Heart left ventricle (tissue), 16 donors: ENCODE measurements around the gene MAP3K4. TPM values are rescaled to one million over a fixed set of nuclear protein-coding genes. Genes with fewer than 3 reads are reported as not detected.

Experiments
- ATAC-seq, 4 donors: fragments of 200-7000 bp; cut with Tn5 transposase; one replicate each; pipeline ENCODE4 v1.9.1; 2020 to 2022; ENCODE audit warnings: moderate library complexity in 4 of 4, mild to moderate bottlenecking in 3 of 4, moderate number of reproducible peaks in 1 of 4
- DNase-seq, 5 donors: peaks; one replicate each; pipeline ENCODE4 v3.0.0-alpha.2; 2020
- H3K27ac ChIP-seq, 12 donors: fragments of 200-600 bp; sonication (generic) in 4 of 12; one replicate each; pipeline versions ENCODE4 v1.5.0 to v1.8.0; 2016 to 2022; ENCODE audit warnings: mild to moderate bottlenecking in 2 of 12
- H3K27me3 ChIP-seq, 9 donors: fragments of 200-600 bp; sonication (generic) in 2 of 9; one replicate each; pipeline versions ENCODE4 v1.5.1 to v1.8.0; 2016 to 2022; ENCODE audit warnings: mild to moderate bottlenecking in 3 of 9
- H3K36me3 ChIP-seq, 9 donors: fragments of 200-600 bp; sonication (generic) in 2 of 9; one replicate each; pipeline versions ENCODE4 v1.5.0 to v1.8.0; 2018 to 2022; ENCODE audit warnings: mild to moderate bottlenecking in 2 of 9
- H3K4me1 ChIP-seq, 12 donors: fragments of 200-600 bp; sonication (generic) in 4 of 12; one replicate each; pipeline versions ENCODE4 v1.5.0 to v1.8.0; 2016 to 2022; ENCODE audit warnings: mild to moderate bottlenecking in 3 of 12
- H3K4me3 ChIP-seq, 12 donors: fragments of 200-600 bp; sonication (generic) in 4 of 12; one replicate each; pipeline versions ENCODE4 v1.5.0 to v1.8.0; 2017 to 2022; ENCODE audit warnings: mild to moderate bottlenecking in 9 of 12, moderate library complexity in 4 of 12
- H3K9me3 ChIP-seq, 12 donors: fragments of 200-600 bp; sonication (generic) in 4 of 12; one replicate each; pipeline versions ENCODE4 v1.5.0 to v1.8.0; 2016 to 2022; ENCODE audit warnings: mild to moderate bottlenecking in 1 of 12
- CTCF ChIP-seq, 12 donors: fragments of 200-600 bp; sonication (generic) in 4 of 12; IDR thresholded peaks; one replicate each; pipeline versions ENCODE4 v1.5.0 to v1.8.0; 2018 to 2022; ENCODE audit warnings: antibody characterized with exemption in 12 of 12, mild to moderate bottlenecking in 5 of 12
- POLR2A ChIP-seq, 2 donors: fragments of 450-650 bp; IDR thresholded peaks; one replicate each; pipeline ENCODE4 v1.6.1; 2017; ENCODE audit warnings: antibody characterized with exemption in 2 of 2, mild to moderate bottlenecking in 2 of 2, moderate library complexity in 2 of 2
- WGBS, 4 donors: extraction: QIAGEN DNeasy Blood & Tissue Kit in 2 of 4; methylation state at CpG; one replicate each; pipeline versions ENCODE4 v1.1.5 to v1.1.7; 2013 to 2018; 5-methylcytosine and 5-hydroxymethylcytosine counted together
- intact Hi-C, 10 donors: fragments of 100-400 bp; cut with DNase I; formaldehyde crosslinking; loops; one replicate each; pipeline versions ENCODE4 v1.11.1 to v1.14.2; 2022
- polyA plus RNA-seq, 2 donors: library from polyadenylated mRNA; stranded (reverse); fragments of 200-250 nt; gene quantifications; one replicate each; pipeline ENCODE4 v1.2.3, GENCODE V29; 2013
- total RNA-seq, 9 donors: library from RNA; depleted of rRNA in 2 of 9; stranded (reverse); fragments of >200 nt in 2 of 9; fragmentation: NEBNext Ultra II Directional in 3 of 9; extraction: Animal tissue kit (Norgen Biotek cat#: 25700) in 3 of 9; gene quantifications; one replicate each; pipeline versions ENCODE4 v1.1.0 to v1.2.4, GENCODE V29; 2016 to 2023
- donor health status: ischemic (EF 13 %, LVEDD 7.1; RV severe dilation, severe dysfunction).
- donor health status: healthy with polysubstance abuse.
- donor health status: DM: no; HTN: yes; CAD: no.
- donor health status: DM: no; HTN: no; CAD: no.
- donor health status: ischemic (EF 25% LVEDD 6.9; RV normal size, moderate dysfunction).
- donor health status: ischemic (EF 25% LVEDD 5.7; RV mildly dilated, moderate dysfunction).
- donor health status: healthy.
- donor health status: DM: yes; HTN: yes; CAD: no.
- donor health status: ischemic (EF 35%, LVEDD 5.7; RV mildly dilated, moderate dysfunction).
- donor health status: nonischemic (EF 11% LVEDD 7.7; RV severe dilation, severe dysfunction).
- donor health status: DM: yes; HTN: yes; CAD: no.
- donor health status: PGD.
- donor health status: ischemic (EF 29% LVEDD 5.4; RV normal size, mild dysfunction).
- donor health status: nonischemic (EF 23%, LVEDD 6.1; RV moderate dilation, normal function).

Gene MAP3K4
- total and polyA plus RNA-seq, 11 donors: 9.2 to 39.1 (median 28.4) TPM

GRCh38 chr6:161135695-161136591, 144.4 kb downstream of the MAP3K4 start:
- Histone ChIP-seq H3K36me3 (peaks cover 0 to 39% (median 17%) of the 10 kb centered on the region in 9 donors), H3K4me1 (peaks cover 0 to 17% (median 0%) of the 10 kb centered on the region in 12 donors), H3K9me3 (no peaks in the 10 kb centered on the region), H3K27me3 (no peaks in the 10 kb centered on the region), H3K27ac (no peak overlapping the region), H3K4me3 (no peak overlapping the region)
- WGBS, 4 donors: 86 to 87% (median 86%) methylated on average over 23 of the region's 23 CpGs
- TF ChIP-seq POLR2A (IDR thresholded peaks at IDR 0.05) (no peak), CTCF (IDR thresholded peaks at IDR 0.05) (no peak)
- DNase-seq (no peak), ATAC-seq (no peak)
- intact Hi-C loops: no loop called here

DNA sequence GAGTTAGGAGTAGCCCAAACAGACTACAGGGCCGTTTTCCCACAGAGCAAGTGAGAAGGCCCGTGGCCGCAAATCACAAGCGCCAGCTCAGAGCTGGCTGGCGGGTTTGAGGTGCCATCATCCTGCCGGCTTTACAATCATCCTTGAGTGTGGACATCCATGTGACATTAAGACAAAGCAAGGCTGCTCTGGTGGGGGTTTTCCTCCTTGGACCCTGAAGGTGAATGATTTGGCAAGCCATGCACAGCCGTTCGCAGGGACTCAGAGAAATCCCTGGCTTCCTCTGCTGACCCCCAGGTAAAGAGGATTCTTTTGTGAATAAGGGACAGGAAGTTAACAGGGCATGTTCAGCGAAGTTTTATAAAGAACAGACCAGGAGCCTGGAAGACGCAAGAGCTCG, 145.1 kb downstream of the MAP3K4 start:
- TF ChIP-seq CTCF (IDR thresholded peaks at IDR 0.05): no peak
- no peak for TF ChIP-seq POLR2A (IDR thresholded peaks at IDR 0.05)
- Histone ChIP-seq H3K4me1 (peaks cover 0 to 10% (median 0%) of the 10 kb centered on the region in 12 donors), H3K27me3 (no peaks in the 10 kb centered on the region), H3K27ac (no peak overlapping the region), H3K4me3 (no peak overlapping the region), H3K36me3 (peaks cover 0 to 39% (median 17%) of the 10 kb centered on the region in 9 donors), H3K9me3 (no peaks in the 10 kb centered on the region)
- intact Hi-C loops: no loop called here
- ATAC-seq (no peak), DNase-seq (no peak)
- 91 to 96% (median 93%) methylated on average over 11 of the region's 11 CpGs for WGBS, 4 donors

GRCh38 chr6:161137320-161137719, 145.8 kb downstream of the MAP3K4 start:
- Histone ChIP-seq H3K27me3 (no peaks in the 10 kb centered on the region), H3K27ac (no peak overlapping the region), H3K4me3 (no peak overlapping the region), H3K4me1 (peaks cover 0 to 10% (median 0%) of the 10 kb centered on the region in 12 donors), H3K36me3 (peaks cover 0 to 35% (median 15%) of the 10 kb centered on the region in 9 donors), H3K9me3 (no peaks in the 10 kb centered on the region)
- intact Hi-C loops: no loop called here
- TF ChIP-seq POLR2A (IDR thresholded peaks at IDR 0.05) (no peak), CTCF (IDR thresholded peaks at IDR 0.05) (no peak)
- WGBS, 4 donors: 96 to 97% (median 96%) methylated on average over 11 of the region's 11 CpGs
- DNase-seq (no peak), ATAC-seq (no peak)

GRCh38 chr6:161137839-161138542, 146.4 kb downstream of the MAP3K4 start:
- intact Hi-C loops: no loop called here
- WGBS, 4 donors: 92 to 97% (median 96%) methylated on average over 12 of the region's 12 CpGs
- no peak overlapping the region for H3K27ac ChIP-seq
- DNase-seq (no peak), ATAC-seq (no peak)
- peaks cover 0 to 10% (median 0%) of the 10 kb centered on the region in 12 donors for H3K4me1 ChIP-seq
- TF ChIP-seq POLR2A (IDR thresholded peaks at IDR 0.05): no peak
- no peaks in the 10 kb centered on the region for H3K27me3 ChIP-seq
- H3K36me3 ChIP-seq: peaks cover 0 to 29% (median 15%) of the 10 kb centered on the region in 9 donors
- H3K9me3 ChIP-seq: no peaks in the 10 kb centered on the region
- H3K4me3 ChIP-seq: no peak overlapping the region
